CD1c-positive myeloid dendritic cell (primary cell): ENCODE data around the gene INAFM2.
A peak's percentile ranks its signal among the peaks of the same experiment; 100 is the strongest.

ENCODE experiments used
- DNase-seq: peaks from one replicate; pipeline ENCODE4 v3.0.0-alpha.2; 2016; ENCODE audit errors: extremely low spot score

INAFM2 gene

DNA sequence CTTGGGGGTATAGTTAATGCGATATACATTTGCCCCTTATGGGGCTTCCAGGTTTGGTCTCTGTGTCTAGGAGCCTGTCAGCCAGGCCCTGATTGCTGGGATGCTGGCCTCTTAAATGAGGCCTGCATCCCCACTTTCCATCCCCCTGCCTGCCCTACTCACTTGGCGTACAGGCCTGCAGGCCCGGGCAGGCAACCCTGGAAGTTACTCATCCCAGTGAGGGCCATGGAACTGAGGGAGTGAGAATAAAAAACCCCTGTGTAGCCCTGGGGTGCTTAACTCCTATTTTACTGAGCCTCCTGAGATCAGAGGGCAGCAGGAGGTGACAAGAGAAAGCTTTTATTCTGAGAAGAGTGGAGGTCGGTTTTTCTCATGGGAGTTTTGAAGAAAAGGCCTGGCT is 36.5 kb downstream of the INAFM2 start:
- DNase-seq: no peak

DNA sequence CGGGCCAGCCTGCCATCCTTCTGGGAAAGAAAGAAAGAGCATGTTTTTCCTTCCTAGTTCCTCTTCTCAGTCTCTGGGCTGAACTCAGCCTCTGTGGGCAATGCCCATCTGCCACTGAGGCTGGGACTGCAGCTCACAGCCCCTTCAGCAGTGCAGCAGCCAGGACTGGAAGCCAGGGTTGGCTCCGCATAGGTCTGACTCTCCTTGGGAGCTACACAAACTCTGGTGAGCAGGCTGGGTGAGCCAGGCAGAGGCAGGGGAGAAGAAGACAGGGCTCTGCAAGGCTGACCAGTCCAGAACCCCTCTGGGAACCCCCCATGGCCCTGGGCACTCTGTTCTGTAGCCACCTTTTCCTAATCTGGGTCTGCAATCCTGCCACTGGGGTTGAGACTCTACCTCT is 38.1 kb downstream of the INAFM2 start:
- DNase-seq: no peak

DNA sequence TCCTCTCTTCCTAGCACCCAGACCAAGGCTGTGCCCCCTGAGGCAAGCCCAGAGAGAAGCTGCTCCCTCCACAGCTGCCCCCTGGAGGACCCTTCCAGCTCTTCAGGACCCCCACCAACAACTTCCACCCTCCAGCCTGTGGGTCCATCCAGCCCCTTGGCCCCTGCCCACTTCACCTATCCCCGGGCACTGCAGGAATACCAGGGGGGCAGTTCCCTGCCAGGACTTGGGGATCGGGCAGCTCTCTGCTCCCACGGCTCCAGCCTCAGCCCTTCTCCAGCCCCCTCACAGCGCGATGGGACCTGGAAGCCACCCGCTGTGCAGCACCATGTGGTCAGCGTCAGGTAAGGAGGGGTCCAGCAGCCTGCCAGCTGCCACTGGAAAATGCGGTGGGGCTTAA is 40.1 kb downstream of the INAFM2 start:
- DNase-seq: no peak

DNA sequence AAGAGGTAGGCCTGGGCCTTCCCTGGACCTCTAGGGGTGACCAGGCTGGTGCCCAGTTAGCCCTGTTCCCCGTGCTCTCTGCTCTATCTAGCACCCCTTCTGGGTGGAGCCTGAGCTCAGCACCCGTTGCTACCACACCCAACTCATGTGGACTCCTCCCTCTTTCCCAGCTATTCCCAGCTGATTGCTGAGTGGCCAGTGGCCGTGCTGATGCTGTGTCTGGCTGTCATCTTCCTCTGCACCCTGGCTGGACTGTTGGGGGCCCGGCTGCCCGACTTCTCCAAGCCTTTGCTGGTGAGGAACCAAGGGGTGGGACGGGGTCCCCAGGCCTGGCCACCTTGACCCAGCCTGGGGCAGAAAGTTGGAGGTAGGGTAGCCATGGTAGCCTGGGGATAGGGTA is 40.8 kb downstream of the INAFM2 start:
- DNase-seq: no peak

DNA sequence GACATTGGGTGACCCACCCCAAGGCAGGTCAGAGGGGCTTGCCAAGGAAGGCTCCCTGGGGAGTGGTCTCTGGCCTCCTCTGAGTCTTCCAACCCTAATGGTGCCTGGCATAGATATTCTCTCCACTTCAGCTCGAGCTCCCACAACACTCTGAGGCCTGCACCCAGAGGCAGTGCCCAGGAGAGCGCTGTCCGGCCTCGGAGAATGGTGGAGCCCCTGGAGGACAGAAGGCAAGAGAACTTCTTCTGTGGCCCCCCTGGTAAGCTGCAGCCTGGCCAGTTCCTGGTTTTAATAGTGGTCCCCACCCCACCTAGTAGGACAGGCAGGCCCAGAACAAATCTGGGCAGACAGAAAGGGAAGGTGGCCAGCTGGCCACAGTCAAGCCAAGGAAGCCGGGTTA is 41.5 kb downstream of the INAFM2 start:
- no peak for DNase-seq

DNA sequence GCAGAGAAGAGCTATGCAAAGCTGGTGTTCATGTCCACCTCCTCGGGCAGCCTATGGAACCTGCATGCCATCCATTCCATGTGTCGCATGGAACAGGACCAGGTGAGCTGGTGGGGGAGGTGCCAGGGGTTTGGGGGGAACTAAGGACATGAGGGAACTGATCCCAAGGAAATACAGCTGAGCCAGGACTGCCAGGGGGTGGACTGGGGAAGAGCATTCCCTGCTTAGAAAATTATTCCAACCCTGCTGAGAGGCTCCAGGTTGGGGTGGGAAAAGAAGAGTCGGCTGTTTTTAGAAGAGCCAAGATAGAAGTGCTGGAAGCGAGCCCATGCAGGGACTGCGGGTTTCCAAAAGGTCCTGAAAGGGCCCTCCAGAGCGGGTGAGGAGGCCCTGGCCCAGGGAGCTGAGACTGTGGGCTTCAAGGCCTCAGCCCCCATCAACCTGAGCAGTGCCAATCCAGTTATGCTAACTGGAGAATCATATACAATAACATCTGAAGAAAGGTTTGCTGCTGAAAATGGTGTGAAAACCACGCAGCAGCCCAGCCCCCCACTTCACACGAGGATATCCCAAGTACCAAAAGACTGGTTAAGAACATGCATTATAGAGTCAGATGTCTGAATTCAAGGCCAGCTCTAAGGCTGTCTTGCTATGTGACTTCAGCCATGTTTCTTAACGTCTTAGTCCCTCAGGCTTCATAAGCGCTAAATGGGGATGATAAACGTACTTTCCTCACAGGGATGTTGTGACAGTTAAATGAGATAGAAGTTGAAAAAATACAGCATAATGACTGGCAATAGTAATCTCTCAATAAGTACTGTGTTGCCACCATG is 42.3 kb downstream of the INAFM2 start:
- DNase-seq: no peak

DNA sequence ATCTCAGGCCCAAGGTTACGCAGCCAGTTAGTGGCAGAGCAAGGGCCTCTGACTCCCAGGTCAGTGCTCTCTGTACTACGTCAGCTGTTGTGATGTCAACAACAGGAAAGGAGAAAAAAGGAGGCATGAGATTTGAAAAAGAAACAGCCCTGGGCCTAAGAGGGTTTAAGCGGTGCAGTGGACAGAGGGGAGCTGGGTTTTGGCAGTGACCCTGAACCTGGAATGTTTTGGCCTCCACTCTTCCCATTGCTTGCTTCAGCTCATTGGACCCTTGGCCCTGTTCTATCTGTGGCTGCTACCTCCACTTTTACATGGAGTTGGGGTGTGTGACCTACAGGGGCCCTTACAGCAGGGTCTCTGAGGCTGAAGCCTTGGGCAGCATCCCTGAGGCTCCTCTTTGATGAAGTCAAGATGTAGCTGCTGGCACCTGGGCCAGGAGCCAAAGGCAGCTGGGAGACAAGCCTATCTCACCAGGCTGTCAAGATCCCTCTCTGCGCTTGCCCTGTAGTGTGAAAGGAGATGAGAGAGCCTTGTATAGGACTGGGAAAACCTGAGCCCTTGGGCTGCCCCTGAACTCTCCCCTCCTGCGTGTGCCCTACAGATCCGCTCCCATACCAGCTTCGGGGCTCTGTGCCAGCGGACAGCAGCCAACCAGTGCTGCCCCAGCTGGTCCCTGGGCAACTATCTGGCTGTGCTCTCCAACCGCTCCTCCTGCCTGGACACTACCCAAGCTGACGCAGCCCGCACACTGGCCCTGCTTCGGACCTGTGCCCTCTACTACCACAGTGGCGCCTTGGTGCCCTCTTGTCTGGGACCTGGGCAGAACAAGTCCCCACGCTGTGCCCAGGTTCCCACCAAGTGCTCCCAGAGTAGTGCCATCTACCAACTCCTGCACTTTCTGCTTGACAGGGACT is 43.2 kb downstream of the INAFM2 start:
- DNase-seq: no peak

DNA sequence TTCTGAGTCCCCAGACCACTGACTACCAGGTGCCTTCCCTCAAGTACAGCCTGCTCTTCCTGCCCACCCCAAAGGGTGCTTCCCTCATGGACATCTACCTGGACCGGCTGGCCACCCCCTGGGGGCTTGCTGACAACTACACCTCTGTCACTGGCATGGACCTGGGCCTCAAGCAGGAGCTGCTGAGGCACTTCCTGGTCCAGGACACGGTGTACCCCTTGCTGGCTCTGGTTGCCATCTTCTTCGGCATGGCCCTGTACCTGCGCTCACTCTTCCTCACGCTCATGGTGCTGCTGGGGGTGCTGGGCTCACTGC is 43.8 kb downstream of the INAFM2 start:
- no peak for DNase-seq

DNA sequence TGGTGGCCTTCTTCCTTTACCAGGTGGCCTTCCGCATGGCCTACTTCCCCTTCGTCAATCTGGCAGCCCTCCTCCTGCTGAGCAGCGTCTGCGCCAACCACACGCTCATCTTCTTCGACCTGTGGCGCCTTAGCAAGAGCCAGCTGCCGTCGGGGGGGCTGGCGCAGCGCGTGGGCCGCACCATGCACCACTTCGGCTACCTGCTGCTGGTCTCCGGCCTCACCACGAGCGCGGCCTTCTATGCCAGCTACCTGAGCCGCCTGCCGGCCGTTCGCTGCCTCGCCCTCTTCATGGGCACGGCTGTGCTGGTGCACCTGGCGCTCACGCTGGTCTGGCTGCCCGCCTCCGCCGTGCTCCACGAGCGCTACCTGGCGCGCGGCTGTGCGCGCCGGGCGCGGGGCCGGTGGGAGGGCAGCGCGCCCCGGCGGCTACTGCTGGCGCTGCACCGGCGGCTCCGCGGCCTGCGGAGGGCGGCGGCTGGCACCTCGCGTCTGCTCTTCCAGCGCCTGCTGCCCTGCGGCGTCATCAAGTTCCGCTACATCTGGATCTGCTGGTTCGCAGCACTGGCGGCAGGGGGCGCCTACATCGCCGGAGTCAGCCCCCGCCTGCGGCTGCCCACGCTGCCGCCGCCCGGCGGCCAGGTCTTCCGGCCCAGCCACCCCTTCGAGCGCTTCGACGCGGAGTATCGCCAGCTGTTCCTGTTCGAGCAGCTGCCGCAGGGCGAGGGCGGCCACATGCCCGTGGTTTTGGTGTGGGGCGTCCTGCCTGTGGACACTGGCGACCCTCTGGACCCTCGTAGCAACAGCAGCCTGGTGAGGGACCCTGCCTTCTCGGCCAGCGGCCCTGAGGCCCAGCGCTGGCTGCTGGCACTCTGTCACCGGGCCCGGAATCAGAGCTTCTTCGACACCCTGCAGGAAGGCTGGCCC is 44.5 kb downstream of the INAFM2 start:
- DNase-seq: peak; percentile 97

DNA sequence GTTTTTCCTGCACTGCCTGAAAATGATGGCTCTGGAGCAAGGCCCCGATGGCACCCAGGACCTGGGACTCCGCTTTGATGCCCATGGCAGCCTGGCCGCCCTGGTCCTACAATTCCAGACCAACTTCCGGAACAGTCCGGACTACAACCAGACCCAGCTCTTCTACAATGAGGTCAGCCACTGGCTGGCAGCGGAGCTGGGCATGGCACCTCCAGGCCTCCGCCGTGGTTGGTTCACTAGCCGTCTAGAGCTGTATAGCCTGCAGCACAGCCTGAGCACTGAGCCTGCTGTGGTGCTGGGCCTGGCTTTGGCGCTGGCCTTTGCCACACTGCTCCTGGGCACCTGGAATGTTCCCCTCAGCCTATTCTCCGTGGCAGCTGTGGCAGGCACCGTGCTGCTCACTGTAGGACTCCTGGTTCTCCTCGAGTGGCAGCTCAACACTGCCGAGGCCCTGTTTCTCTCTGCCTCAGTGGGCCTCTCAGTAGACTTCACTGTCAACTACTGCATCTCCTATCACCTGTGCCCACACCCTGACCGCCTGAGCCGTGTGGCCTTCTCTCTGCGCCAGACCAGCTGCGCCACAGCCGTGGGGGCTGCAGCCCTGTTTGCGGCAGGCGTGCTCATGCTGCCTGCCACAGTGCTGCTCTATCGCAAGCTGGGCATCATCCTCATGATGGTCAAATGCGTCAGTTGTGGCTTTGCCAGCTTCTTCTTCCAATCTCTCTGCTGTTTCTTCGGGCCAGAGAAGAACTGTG is 45.4 kb downstream of the INAFM2 start:
- DNase-seq: no peak

DNA sequence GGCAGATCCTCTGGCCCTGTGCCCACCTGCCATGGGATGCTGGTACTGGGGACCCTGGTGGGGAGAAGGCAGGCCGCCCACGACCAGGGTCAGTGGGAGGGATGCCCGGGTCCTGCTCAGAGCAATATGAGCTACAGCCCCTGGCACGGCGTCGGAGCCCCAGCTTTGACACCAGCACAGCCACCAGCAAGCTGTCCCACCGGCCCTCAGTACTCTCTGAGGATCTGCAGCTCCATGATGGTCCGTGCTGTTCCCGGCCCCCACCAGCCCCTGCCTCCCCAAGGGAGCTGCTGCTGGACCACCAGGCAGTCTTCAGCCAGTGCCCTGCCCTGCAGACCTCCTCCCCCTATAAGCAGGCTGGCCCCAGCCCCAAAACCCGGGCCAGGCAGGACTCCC is 46.0 kb downstream of the INAFM2 start:
- no peak for DNase-seq

DNA sequence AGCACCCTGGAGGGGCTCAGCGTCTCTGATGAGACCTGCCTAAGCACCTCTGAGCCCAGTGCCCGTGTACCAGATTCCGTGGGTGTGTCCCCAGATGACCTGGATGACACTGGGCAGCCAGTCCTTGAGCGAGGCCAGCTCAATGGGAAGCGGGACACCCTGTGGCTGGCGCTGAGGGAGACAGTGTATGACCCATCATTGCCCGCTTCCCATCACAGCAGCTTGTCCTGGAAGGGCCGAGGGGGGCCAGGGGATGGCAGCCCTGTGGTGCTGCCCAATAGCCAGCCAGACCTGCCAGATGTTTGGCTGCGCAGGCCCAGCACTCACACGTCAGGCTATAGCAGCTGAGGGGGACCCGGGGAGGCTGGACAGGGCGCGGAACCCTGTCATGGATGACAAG is 46.5 kb downstream of the INAFM2 start:
- no peak for DNase-seq

DNA sequence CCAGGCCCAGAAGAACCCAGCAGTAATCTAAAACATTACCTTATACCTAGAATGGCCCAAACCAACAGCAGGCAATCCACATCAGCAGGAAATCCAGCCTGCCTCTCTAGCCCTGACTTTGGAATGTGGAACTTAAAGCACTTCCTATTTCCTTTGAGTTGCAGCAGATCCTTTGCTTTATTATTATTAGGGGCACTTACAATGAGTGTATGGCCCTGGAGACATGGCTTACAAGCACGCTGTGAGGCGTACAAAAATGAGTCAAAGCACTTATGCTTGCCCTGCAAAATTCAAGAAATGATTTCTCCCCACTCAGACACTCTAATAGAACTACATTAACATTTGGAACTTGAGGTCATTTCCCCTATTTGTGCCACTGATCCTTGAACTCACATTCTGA is 49.5 kb downstream of the INAFM2 start:
- DNase-seq: peak; percentile 51
